Right forelimb (tissue), 1 donor: ENCODE results near the gene HCN2.

Experiments used
- DNase-seq: peaks from one replicate; pipeline ENCODE4 v3.0.0-alpha.2; 2018

Gene HCN2

GRCh38 chr19:658916-659839 is 69.5 kb downstream of the HCN2 start:
- DNase-seq: no peak

DNA sequence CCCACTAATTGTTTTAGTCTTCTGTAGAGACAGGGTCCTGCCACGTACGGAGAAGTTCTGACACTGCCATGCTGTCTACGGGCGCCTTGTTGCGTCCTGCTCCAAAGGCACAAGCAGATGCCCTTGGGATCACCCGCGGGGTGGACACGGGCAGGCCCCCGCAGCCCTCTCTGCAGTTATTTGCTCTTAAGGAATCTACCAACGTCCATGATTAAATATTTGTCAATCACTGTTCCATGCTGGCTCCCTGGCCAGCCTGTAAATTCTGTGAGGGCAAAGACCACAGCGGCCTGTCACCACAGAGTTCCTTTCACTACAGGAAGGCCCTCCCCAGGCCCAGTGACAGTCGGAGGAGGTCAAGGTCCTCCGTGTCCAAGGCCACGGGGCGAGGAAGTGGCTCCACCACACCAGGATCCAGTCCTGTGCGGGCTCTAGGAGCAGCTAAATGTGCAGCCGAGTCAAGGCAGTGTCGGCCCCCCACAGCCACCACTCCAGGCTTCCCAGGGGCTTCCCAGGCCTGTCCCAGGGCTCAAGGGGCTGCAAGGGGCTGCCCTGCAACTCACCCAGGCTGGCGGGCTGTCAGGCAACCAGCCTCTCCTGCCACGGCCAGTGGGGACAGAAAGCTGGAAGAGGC is 71.2 kb downstream of the HCN2 start:
- DNase-seq: no peak

DNA sequence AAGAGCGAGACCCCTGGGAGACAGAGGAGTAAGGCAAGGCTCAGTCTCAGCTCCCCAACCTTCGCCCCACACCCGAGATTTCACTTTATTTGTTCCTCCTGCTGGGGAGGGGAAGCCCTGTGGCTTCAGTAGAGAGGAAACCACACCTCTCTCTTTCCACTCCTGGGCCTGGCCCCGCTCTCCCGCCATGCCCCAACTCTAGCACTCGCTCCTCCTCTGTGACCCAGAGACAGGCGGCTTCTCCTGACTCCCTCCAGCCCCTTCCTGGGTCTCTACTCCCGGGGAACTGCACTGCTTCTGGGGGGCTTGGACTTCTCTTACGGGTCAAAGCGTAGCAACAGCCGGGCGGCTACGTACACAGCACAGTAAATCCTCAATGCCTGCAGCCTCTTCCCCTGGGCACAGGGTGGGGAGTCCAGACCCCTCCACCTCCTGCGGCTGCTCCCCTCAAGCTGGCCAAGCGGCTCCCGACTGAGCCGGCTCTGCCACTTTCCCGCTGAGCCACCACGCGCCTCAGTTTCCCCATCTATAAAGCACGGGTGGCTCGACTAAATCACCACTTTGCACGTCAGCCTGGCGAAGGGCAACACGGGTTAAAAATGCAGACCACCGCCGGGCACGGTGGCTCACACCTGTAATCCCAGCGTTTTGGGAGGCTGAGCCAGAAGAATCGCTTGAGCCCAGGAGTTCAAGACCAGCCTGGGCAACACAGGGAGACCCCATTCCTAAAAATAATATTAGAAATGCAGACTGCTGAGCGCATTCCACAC is 71.9 kb downstream of the HCN2 start:
- no peak for DNase-seq

DNA sequence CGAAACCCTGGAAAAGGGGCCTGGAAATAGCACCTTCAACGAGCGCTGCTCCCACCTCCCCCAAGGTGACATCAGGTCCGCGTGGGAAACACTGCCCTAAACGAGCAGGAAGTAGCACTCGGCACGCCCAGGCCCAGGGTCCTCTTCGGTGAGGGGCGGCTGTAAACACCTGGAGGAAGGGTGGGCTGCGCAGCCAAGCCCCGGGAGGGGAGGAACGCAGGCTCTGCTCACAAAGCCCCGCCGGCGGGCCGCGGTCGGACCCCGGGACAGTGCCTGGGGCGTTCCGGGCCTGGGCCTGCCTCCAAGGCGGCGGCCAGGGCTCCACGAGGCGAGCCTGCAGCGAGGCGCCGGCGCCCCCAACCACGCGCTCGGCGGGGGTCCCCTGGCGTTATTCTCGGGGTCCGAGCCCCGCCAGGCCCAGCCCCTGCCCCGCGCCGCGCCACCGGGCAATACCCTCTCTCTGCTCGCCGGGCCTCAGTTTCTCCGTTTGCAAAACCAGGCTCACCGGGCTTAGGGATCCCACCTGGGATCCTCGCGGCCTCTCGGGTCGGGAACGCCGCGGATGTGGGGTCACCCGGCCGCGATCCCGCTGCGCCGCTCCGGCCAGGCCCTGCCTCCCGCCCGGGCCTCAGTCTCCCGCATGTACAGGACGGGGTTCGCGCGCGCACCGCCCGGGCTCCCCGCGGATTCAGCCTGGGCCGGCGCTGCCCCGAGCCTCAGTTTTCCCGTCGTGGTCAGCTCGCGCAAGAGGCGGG is 72.7 kb downstream of the HCN2 start:
- no peak for DNase-seq

DNA sequence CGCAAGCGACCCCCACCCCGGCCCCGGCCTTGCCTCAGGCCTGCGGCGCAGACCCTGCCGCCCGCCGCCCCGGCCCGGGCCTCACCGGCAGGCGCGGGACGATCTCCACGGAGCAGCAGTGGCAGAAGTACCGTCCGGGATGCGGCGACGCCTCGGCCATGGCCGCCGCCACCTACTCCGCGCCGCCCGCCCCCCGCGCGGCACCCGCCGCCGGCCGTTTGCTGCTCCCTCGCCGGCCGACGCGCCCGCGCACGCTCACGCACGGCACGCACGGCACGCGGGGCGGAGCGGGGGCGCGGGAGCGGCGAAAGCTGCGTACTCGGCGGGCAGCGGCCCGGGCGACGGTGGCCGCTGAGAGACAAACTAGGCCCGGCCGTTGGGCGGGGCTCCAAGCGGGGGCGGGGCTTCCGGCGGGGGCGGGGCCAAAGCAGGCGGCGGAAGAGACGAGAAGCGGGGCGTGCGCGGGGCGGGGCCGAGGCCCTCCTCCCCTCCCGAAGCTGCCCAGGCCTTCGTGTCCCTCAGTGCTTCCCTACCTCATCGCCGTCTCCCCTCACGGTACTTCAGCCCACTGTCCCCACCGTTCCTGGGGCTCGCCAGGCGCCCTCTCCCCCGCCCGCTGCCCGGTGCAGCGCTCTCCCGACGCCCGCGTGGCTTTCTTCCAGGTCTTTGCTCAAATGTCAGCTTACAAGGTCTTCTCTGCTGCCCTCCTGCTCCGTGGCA is 73.4 kb downstream of the HCN2 start, which contains the start of gene RNF126:
Gene RNF126 (minus strand): TSS at position 253 of the 720 bp plus-strand sequence. CDS start 93 bp downstream, at position 160.
- DNase-seq: peak; percentile 99

- no peak for DNase-seq
Observed at GRCh38 chr19:663682-664117, 74.0 kb downstream of the HCN2 start.

GRCh38 chr19:664913-665443 is 75.3 kb downstream of the HCN2 start:
- peak; percentile 89 for DNase-seq
